Stomach (tissue), 9 donors: ENCODE measurements around the gene DIS3L2. TPM values are rescaled to one million over a fixed set of nuclear protein-coding genes. Genes with fewer than 3 reads are reported as not detected.

ENCODE experiments used
- DNase-seq, 2 donors: peaks; one replicate each; pipeline versions ENCODE4 v3.0.0 to v3.0.0-alpha.2; 2013 to 2019
- H3K27ac ChIP-seq, 5 donors: fragments of 200-600 bp in 4 of 5; sonication (generic) in 4 of 5; one replicate each; pipeline ENCODE4 v1.5.1; 2013 to 2019; ENCODE audit warnings: mild to moderate bottlenecking in 1 of 5, moderate library complexity in 1 of 5
- H3K27me3 ChIP-seq, 3 donors: fragments of 200-600 bp; sonication (generic); one replicate each; pipeline ENCODE4 v1.5.1; 2017 to 2019; ENCODE audit warnings: mixed run types in 1 of 3
- H3K36me3 ChIP-seq, 4 donors: fragments of 200-600 bp; sonication (generic); 1 replicate in 3 of 4; 2 replicates in 1 of 4; pipeline ENCODE4 v1.5.1; 2016 to 2019
- H3K4me1 ChIP-seq, 4 donors: fragments of 200-600 bp; sonication (generic); one replicate each; pipeline ENCODE4 v1.5.1; 2016 to 2019
- H3K4me3 ChIP-seq, 4 donors: fragments of 200-600 bp; sonication (generic) in 3 of 4; one replicate each; pipeline ENCODE4 v1.5.1; 2016 to 2019; ENCODE audit warnings: mild to moderate bottlenecking in 1 of 4
- H3K9me3 ChIP-seq, 4 donors: fragments of 200-600 bp; sonication (generic); one replicate each; pipeline ENCODE4 v1.5.1; 2016 to 2019
- CTCF ChIP-seq, 7 experiments: fragments of 450-650 bp in 4 of 7; fragments of 200-600 bp in 3 of 7; sonication (generic) in 3 of 7; IDR thresholded peaks; one replicate each; pipeline ENCODE4 v1.5.1; 2016 to 2019; ENCODE audit warnings: antibody characterized with exemption in 7 of 7, control low read depth in 2 of 7, mild to moderate bottlenecking in 1 of 7
- EP300 ChIP-seq: sonication (generic); formaldehyde crosslinking; IDR thresholded peaks from one replicate; pipeline ENCODE4 v1.6.1; 2017; ENCODE audit warnings: antibody characterized with exemption
- POLR2A ChIP-seq, 4 donors: fragments of 450-650 bp; IDR thresholded peaks; one replicate each; pipeline ENCODE4 v1.6.1; 2016; ENCODE audit warnings: antibody characterized with exemption in 4 of 4, control low read depth in 2 of 4, mild to moderate bottlenecking in 1 of 4, moderate library complexity in 1 of 4
- POLR2AphosphoS5 ChIP-seq, 3 donors: sonication (generic); formaldehyde crosslinking; IDR thresholded peaks; one replicate each; pipeline ENCODE4 v1.6.1; 2016; ENCODE audit warnings: antibody characterized with exemption in 3 of 3
- WGBS, 5 donors: extraction: QIAGEN DNeasy Blood & Tissue Kit in 3 of 5; methylation state at CpG; one replicate each; pipeline versions ENCODE4 v1.1.5 to v1.1.7; 2013 to 2018; 5-methylcytosine and 5-hydroxymethylcytosine counted together
- intact Hi-C: fragments of 100-400 bp; cut with DNase I; formaldehyde crosslinking; loops from one replicate; pipeline ENCODE4 v1.15.1; 2023; ENCODE audit warnings: low total_unique reads
- polyA plus RNA-seq, 3 donors: library from polyadenylated mRNA; stranded (reverse); fragments of 200-250 nt; gene quantifications; one replicate each; pipeline ENCODE4 v1.2.3, GENCODE V29; 2013
- total RNA-seq, 5 donors: library from RNA; depleted of rRNA; stranded (reverse); fragments of >200 nt; gene quantifications; one replicate each; pipeline versions ENCODE4 v1.1.0 to v1.2.3, GENCODE V29; 2014 to 2016
- donor health status: healthy with polysubstance abuse.
- donor health status: Bipolar disorder and iron deficiency.
- donor health status: healthy.

Gene DIS3L2
- total and polyA plus RNA-seq, 8 donors = 10.4 to 124 (median 26.8) TPM

GRCh38 chr2:232338759-232339106 lies 377.2 kb downstream of the DIS3L2 start:
- H3K27me3 ChIP-seq = no peaks in the 10 kb centered on the region
- TF ChIP-seq POLR2A (IDR thresholded peaks at IDR 0.05) (no peak), POLR2AphosphoS5 (IDR thresholded peaks at IDR 0.05) (no peak), CTCF (IDR thresholded peaks at IDR 0.05) (no peak), EP300 (no peak)
- H3K36me3 ChIP-seq = peaks cover 0 to 52% (median 29%) of the 10 kb centered on the region in 4 donors
- no peak for DNase-seq
- intact Hi-C loops = no loop called here
- no peak overlapping the region for H3K4me3 ChIP-seq
- no peak overlapping the region for H3K27ac ChIP-seq
- H3K4me1 ChIP-seq = no peaks in the 10 kb centered on the region
- 90 to 94% (median 92%) methylated on average over 6 to 7 of the region's 7 CpGs for WGBS, 5 donors
- peaks cover 0 to 3% (median 0%) of the 10 kb centered on the region in 4 donors for H3K9me3 ChIP-seq

DNA sequence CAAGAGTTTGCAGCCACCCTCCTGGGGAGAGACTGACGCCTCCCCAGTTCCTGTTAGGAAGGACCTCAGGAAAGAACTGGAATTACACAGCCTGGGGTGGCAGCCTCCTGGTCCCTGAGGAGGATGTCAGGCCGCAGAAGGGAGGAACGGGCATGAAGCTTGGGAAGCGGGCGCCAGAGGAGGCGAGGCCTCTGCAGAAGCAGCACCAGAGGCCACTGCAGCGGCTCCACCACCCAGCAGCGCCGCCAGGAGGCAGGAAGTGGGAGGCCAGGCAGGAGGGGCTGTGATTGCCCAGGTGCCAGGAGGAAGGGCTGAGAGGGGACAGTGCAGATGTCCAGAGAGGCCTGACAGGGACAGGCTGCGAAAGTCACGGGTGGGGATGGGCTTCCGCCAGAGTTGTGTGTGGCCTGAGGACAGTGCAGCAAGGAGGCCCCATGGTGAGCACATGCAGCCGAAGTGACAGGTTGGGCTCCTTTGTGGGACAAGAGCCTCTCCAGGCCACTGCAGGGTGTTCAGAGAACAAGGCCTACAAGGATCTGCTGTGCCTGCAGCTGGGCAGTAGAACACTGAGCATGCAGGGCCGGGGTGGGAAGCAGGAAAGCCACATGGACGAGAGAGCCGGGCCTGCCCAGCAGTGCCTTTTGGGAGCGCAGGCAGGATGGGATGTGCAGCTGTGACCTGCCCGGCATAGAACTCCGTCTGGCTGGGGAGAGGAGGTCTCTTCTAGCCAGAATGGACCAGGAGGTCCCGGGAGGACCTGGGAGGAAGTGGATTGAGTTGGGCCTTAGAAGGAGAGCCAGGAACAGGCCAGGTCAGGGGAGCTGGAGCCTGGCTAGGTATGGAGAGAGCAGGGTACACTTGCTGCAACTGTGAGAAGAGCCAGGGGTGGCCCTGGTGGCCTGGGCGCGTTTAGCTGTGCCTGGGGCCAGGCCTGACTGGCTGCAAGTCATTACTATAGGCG lies 377.9 kb downstream of the DIS3L2 start:
- Histone ChIP-seq H3K4me3 (no peak overlapping the region), H3K27ac (no peak overlapping the region), H3K36me3 (peaks cover 0 to 45% (median 22%) of the 10 kb centered on the region in 4 donors), H3K4me1 (no peaks in the 10 kb centered on the region), H3K9me3 (peaks cover 0 to 3% (median 0%) of the 10 kb centered on the region in 4 donors), H3K27me3 (no peaks in the 10 kb centered on the region)
- no peak for DNase-seq
- intact Hi-C loops = no loop called here
- TF ChIP-seq POLR2A (IDR thresholded peaks at IDR 0.05) (no peak), CTCF (IDR thresholded peaks at IDR 0.05) (no peak), POLR2AphosphoS5 (IDR thresholded peaks at IDR 0.05) (no peak), EP300 (no peak)
- WGBS, 5 donors = 84 to 91% (median 89%) methylated on average over 23 of the region's 23 CpGs

DNA sequence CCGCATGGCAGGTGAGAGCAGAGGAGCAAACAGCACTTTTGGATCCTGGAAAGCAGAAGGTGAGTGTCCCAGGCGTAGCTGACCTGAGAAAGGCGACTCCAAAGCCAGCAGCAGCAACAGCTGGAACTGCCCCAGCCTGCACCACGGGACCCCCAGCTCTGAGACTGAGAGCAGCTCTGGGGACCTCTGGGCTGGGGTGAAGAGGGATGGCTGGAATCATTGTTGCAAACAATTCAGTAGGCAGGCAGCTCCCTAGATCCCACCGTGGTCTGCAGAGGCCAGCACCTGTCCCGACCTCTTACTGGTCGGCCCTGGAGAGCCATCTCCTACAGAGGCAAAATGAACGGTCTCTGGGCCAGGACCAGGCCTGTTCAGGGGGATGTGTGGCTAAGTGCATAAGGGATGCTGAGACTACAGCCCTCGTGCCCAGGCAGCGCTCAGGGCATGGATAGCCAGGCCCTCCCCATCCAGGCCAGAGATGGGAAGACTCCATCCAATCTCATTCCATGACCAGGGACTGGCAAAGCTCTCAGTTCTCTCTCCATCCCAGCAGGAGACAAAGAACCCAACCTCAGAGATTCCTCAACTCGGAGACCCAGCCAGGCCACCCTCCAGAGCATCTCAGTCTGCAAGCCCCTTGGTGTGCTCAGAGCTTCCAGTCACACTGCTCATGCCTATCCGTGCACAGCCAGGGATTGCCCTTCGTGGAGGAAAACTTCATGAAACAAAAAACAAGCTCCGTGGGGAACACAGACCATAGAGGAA lies 378.8 kb downstream of the DIS3L2 start:
- no peak for TF ChIP-seq POLR2AphosphoS5 (IDR thresholded peaks at IDR 0.05)
- TF ChIP-seq CTCF (IDR thresholded peaks at IDR 0.05) = no peak
- TF ChIP-seq EP300 = no peak
- no peak for TF ChIP-seq POLR2A (IDR thresholded peaks at IDR 0.05)
- intact Hi-C loops = no loop called here

GRCh38 chr2:232341061-232341738 lies 379.7 kb downstream of the DIS3L2 start:
- Histone ChIP-seq H3K9me3 (peaks cover 0 to 6% (median 0%) of the 10 kb centered on the region in 4 donors), H3K4me1 (no peaks in the 10 kb centered on the region), H3K27me3 (no peaks in the 10 kb centered on the region), H3K36me3 (peaks cover 0 to 27% (median 12%) of the 10 kb centered on the region in 4 donors), H3K27ac (no peak overlapping the region), H3K4me3 (no peak overlapping the region)
- intact Hi-C loops = no loop called here
- no peak for DNase-seq
- 87 to 89% (median 89%) methylated on average over 17 of the region's 17 CpGs for WGBS, 5 donors
- TF ChIP-seq POLR2A (IDR thresholded peaks at IDR 0.05) (no peak), CTCF (IDR thresholded peaks at IDR 0.05) (no peak), POLR2AphosphoS5 (IDR thresholded peaks at IDR 0.05) (no peak), EP300 (no peak)

More for the DNA sequence above, 378.8 kb downstream of the DIS3L2 start:
- peaks cover 0 to 6% (median 0%) of the 10 kb centered on the region in 4 donors for H3K9me3 ChIP-seq
- no peak overlapping the region for H3K27ac ChIP-seq
- no peaks in the 10 kb centered on the region for H3K4me1 ChIP-seq
- H3K36me3 ChIP-seq = peaks cover 0 to 36% (median 19%) of the 10 kb centered on the region in 4 donors
- H3K27me3 ChIP-seq = no peaks in the 10 kb centered on the region
- no peak overlapping the region for H3K4me3 ChIP-seq
- WGBS, 5 donors = 89 to 93% (median 92%) methylated on average over 13 to 14 of the region's 14 CpGs
- DNase-seq = no peak
